ENCODE results near the gene HOOK2. TPM values are rescaled to one million over a fixed set of nuclear protein-coding genes. Genes with fewer than 3 reads are reported as not detected.

The HOOK2 gene
- total and polyA plus RNA-seq, 9 of the 15 experiments (the other 6 are each of a cell fraction or from before 2014, with no cell fraction given): 1.3 to 17.2 (median 9.9) TPM

DNA sequence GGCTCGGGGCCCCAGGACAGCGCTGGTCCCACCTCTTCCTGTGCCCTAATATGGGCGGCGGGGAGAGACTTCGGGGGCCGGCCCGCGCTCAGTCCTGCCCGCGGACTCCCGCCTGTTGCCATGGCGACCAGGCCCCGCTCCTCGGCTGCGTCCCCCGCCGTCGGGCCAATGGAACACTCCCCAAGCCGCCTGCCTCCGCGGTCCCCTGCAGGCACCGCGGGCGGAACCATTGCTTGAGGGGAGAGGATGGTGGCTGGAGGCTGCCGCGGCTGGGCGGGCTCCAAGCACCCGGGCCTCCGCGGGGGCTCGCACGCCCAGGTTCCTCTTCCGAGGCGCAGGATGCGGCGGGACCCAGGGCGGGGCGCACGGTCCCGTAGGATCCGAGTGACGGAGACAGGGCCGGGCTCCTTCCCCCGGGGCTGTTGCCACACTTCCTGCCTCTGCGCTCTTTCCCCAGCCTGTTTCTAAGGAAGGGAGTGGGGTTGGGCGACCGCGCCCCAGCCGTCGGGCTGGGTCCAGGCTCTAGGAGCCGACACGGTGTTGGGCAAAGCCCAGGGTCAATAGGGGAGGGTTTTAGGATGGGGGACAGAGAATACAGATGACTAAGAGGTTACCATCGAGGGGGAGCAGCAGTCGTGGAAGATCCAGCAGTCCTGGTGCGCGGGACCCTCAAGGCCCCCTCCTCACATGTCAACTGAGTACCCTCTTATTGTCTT, 14.7 kb upstream of the HOOK2 start (continued):
- TF ChIP-seq, protein P1, sequence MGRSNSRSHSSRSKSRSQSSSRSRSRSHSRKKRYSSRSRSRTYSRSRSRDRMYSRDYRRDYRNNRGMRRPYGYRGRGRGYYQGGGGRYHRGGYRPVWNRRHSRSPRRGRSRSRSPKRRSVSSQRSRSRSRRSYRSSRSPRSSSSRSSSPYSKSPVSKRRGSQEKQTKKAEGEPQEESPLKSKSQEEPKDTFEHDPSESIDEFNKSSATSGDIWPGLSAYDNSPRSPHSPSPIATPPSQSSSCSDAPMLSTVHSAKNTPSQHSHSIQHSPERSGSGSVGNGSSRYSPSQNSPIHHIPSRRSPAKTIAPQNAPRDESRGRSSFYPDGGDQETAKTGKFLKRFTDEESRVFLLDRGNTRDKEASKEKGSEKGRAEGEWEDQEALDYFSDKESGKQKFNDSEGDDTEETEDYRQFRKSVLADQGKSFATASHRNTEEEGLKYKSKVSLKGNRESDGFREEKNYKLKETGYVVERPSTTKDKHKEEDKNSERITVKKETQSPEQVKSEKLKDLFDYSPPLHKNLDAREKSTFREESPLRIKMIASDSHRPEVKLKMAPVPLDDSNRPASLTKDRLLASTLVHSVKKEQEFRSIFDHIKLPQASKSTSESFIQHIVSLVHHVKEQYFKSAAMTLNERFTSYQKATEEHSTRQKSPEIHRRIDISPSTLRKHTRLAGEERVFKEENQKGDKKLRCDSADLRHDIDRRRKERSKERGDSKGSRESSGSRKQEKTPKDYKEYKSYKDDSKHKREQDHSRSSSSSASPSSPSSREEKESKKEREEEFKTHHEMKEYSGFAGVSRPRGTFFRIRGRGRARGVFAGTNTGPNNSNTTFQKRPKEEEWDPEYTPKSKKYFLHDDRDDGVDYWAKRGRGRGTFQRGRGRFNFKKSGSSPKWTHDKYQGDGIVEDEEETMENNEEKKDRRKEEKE (IDR thresholded peaks at IDR 0.05; ENCODE audit: borderline replicate concordance in 1 of 2, control insufficient read depth in 1 of 2, low read depth in 2 of 2, low read length in 1 of 2): peak in 1 of 2 experiments; percentile 91; a peak in 2 of 4 replicates
- TF ChIP-seq TOE1 (IDR thresholded peaks at IDR 0.05; ENCODE audit: borderline replicate concordance) (peak; percentile 83), TOE1 (CRISPR knock-in tag; IDR thresholded peaks at IDR 0.05; ENCODE audit: borderline replicate concordance, low read depth) (no peak), ESRRA (IDR thresholded peaks at IDR 0.05; ENCODE audit: borderline replicate concordance, low read depth) (peak; percentile 66; the same call in 1 of the 2 replicates), DPF2 (IDR thresholded peaks at IDR 0.05) (peak; percentile 14; the same call in 1 of the 2 replicates), RBM22 (IDR thresholded peaks at IDR 0.05; ENCODE audit: low read depth, low read length, poor library complexity, severe bottlenecking) (peak; percentile 98), ZFP36 (IDR thresholded peaks at IDR 0.05; ENCODE audit: low read depth, low read length, partially characterized antibody) (peak; percentile 80), PCBP1 (IDR thresholded peaks at IDR 0.05; ENCODE audit: low read depth, low read length, poor library complexity, severe bottlenecking) (peak; percentile 94), ZBTB17 (CRISPR knock-in tag; IDR thresholded peaks at IDR 0.05) (peak; percentile 80; the same call in 1 of the 2 replicates), E2F8 (IDR thresholded peaks at IDR 0.05; ENCODE audit: low read depth, partially characterized antibody) (peak; percentile 85), TCF7L2 (IDR thresholded peaks at IDR 0.05; ENCODE audit: low read depth, low read length) (peak; percentile 96), FUS (optimal IDR thresholded peaks at IDR 0.05; ENCODE audit: low read depth, low read length) (peak; percentile 88), PTTG1 (tag; IDR thresholded peaks at IDR 0.05; ENCODE audit: low read depth) (no peak), HNRNPLL (IDR thresholded peaks at IDR 0.05; ENCODE audit: low read depth, low read length, poor library complexity, severe bottlenecking) (peak; percentile 90), SIN3B (IDR thresholded peaks at IDR 0.05; ENCODE audit: low read depth) (peak; percentile 49), HMGN3 (IDR thresholded peaks at IDR 0.05; ENCODE audit: borderline replicate concordance, extremely low read depth, insufficient read length, low read depth, low read length) (peak; percentile 96)
- TF ChIP-seq, protein P2, sequence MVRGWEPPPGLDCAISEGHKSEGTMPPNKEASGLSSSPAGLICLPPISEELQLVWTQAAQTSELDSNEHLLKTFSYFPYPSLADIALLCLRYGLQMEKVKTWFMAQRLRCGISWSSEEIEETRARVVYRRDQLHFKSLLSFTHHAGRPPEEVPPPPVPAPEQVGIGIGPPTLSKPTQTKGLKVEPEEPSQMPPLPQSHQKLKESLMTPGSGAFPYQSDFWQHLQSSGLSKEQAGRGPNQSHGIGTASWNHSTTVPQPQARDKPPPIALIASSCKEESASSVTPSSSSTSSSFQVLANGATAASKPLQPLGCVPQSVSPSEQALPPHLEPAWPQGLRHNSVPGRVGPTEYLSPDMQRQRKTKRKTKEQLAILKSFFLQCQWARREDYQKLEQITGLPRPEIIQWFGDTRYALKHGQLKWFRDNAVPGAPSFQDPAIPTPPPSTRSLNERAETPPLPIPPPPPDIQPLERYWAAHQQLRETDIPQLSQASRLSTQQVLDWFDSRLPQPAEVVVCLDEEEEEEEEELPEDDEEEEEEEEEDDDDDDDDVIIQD (CRISPR knock-in tag; IDR thresholded peaks at IDR 0.05): no peak
- TF ChIP-seq, protein P3, sequence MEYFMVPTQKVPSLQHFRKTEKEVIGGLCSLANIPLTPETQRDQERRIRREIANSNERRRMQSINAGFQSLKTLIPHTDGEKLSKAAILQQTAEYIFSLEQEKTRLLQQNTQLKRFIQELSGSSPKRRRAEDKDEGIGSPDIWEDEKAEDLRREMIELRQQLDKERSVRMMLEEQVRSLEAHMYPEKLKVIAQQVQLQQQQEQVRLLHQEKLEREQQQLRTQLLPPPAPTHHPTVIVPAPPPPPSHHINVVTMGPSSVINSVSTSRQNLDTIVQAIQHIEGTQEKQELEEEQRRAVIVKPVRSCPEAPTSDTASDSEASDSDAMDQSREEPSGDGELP (CRISPR knock-in tag; IDR thresholded peaks at IDR 0.05; ENCODE audit: borderline replicate concordance): peak; percentile 93
